ENCODE data around the gene TMEM59L. TPM values are rescaled to one million over a fixed set of nuclear protein-coding genes. Genes with fewer than 3 reads are reported as not detected.
A peak's percentile ranks its signal among the peaks of the same experiment; 100 is the strongest.
"Not testable (repeated sequence)": the region's sequence is repeated elsewhere in the genome, so short reads cannot be mapped to it uniquely, and the experiment has no call there.

Gene TMEM59L
- total RNA-seq, 2 experiments from 2014 or later, result not detected

- Mint-ChIP-seq H3K4me3 (peak overlapping the region; percentile 64), H3K9me3 (ENCODE audit: insufficient read depth) (no peaks in the 10 kb centered on the region), H3K27ac (no peak overlapping the region), H3K36me3 (ENCODE audit: low read depth) (peaks cover 15% of the 10 kb centered on the region), H3K27me3 (ENCODE audit: low read depth) (peaks cover 2% of the 10 kb centered on the region), H3K4me1 (ENCODE audit: low read depth) (peaks cover 24% of the 10 kb centered on the region)
- CTCF ChIA-PET, result interaction anchor here (1.1 to 2.6 kb wide), 6 partner anchors 10 to 252 kb away, joined by 3 to 23 read pairs (median 8); partner anchors contain the start of genes ELL and UBA52
- ATAC-seq (peak; percentile 10), DNase-seq (no peak)
- POLR2A ChIA-PET, result interaction anchor here (1.0 kb wide), 1 partner anchor 41 kb away, joined by 3 read pairs; no protein-coding TSS in a partner anchor
Observed at GRCh38 chr19:18594824-18595373, 17.8 kb upstream of the TMEM59L start.

GRCh38 chr19:18595475-18595874 lies 17.2 kb upstream of the TMEM59L start:
- ChIA-PET CTCF (interaction anchor here (1.3 to 2.1 kb wide), 2 partner anchors 10 to 252 kb away, joined by 5 to 8 read pairs; no protein-coding TSS in a partner anchor), POLR2A (interaction anchor here (1.0 kb wide), 1 partner anchor 40 kb away, joined by 3 read pairs; no protein-coding TSS in a partner anchor)
- Mint-ChIP-seq H3K4me3 (no peak overlapping the region), H3K27ac (no peak overlapping the region), H3K36me3 (ENCODE audit: low read depth) (peaks cover 12% of the 10 kb centered on the region), H3K4me1 (ENCODE audit: low read depth) (peaks cover 21% of the 10 kb centered on the region), H3K9me3 (ENCODE audit: insufficient read depth) (no peaks in the 10 kb centered on the region), H3K27me3 (ENCODE audit: low read depth) (peaks cover 2% of the 10 kb centered on the region)
- ATAC-seq, result no peak
- no peak for DNase-seq

GRCh38 chr19:18596752-18597157 lies 15.9 kb upstream of the TMEM59L start:
- peak; percentile 15 for ATAC-seq
- ChIA-PET POLR2A (no interaction called here), CTCF (interaction anchor here (0.8 kb wide), 1 partner anchor 127 kb away, joined by 3 read pairs; no protein-coding TSS in a partner anchor)
- H3K9me3 Mint-ChIP-seq (ENCODE audit: insufficient read depth), result no peaks in the 10 kb centered on the region
- H3K27ac Mint-ChIP-seq, result no peak overlapping the region
- peaks cover 18% of the 10 kb centered on the region for H3K4me1 Mint-ChIP-seq (ENCODE audit: low read depth)
- no peak for DNase-seq
- no peak overlapping the region for H3K4me3 Mint-ChIP-seq
- H3K27me3 Mint-ChIP-seq (ENCODE audit: low read depth), result peaks cover 5% of the 10 kb centered on the region
- peaks cover 5% of the 10 kb centered on the region for H3K36me3 Mint-ChIP-seq (ENCODE audit: low read depth)

GRCh38 chr19:18597809-18598660 lies 14.6 kb upstream of the TMEM59L start:
- peaks cover 15% of the 10 kb centered on the region for H3K27me3 Mint-ChIP-seq (ENCODE audit: low read depth)
- CTCF ChIA-PET, result interaction anchor here (1.3 kb wide), 1 partner anchor 75 kb away, joined by 3 read pairs; no protein-coding TSS in a partner anchor
- POLR2A ChIA-PET, result no interaction called here
- H3K4me3 Mint-ChIP-seq, result no peak overlapping the region
- H3K27ac Mint-ChIP-seq, result no peak overlapping the region
- H3K36me3 Mint-ChIP-seq (ENCODE audit: low read depth), result no peaks in the 10 kb centered on the region
- H3K4me1 Mint-ChIP-seq (ENCODE audit: low read depth), result peaks cover 18% of the 10 kb centered on the region
- ATAC-seq, result no peak
- no peaks in the 10 kb centered on the region for H3K9me3 Mint-ChIP-seq (ENCODE audit: insufficient read depth)
- no peak for DNase-seq

GRCh38 chr19:18599485-18599884 lies 13.2 kb upstream of the TMEM59L start:
- no peak for DNase-seq
- Mint-ChIP-seq H3K9me3 (ENCODE audit: insufficient read depth) (no peaks in the 10 kb centered on the region), H3K27me3 (ENCODE audit: low read depth) (peaks cover 22% of the 10 kb centered on the region), H3K4me1 (ENCODE audit: low read depth) (peaks cover 17% of the 10 kb centered on the region), H3K27ac (no peak overlapping the region), H3K36me3 (ENCODE audit: low read depth) (no peaks in the 10 kb centered on the region), H3K4me3 (no peak overlapping the region)
- POLR2A ChIA-PET, result interaction anchor here (0.7 kb wide), 1 partner anchor 879 kb away, joined by 4 read pairs; no protein-coding TSS in a partner anchor
- ATAC-seq, result no peak
- CTCF ChIA-PET, result interaction anchor here (1.3 kb wide), 1 partner anchor 11 kb away, joined by 5 read pairs; the partner anchor contains the start of gene REX1BD

GRCh38 chr19:18600692-18601397 lies 11.8 kb upstream of the TMEM59L start:
- H3K4me3 Mint-ChIP-seq; DNase-seq; H3K9me3 Mint-ChIP-seq (ENCODE audit: insufficient read depth); H3K27ac Mint-ChIP-seq; ATAC-seq; H3K36me3 Mint-ChIP-seq (ENCODE audit: low read depth); POLR2A ChIA-PET: not testable (repeated sequence)
- Mint-ChIP-seq H3K4me1 (ENCODE audit: low read depth) (peaks cover 14% of the 10 kb centered on the region), H3K27me3 (ENCODE audit: low read depth) (peaks cover 32% of the 10 kb centered on the region)
- CTCF ChIA-PET, result interaction anchor here (0.6 kb wide), 1 partner anchor 247 kb away, joined by 3 read pairs; no protein-coding TSS in a partner anchor

GRCh38 chr19:18601875-18602274 lies 10.8 kb upstream of the TMEM59L start:
- CTCF ChIA-PET, result no interaction called here
- DNase-seq (no peak), ATAC-seq (no peak)
- POLR2A ChIA-PET, result no interaction called here
- H3K27me3 Mint-ChIP-seq (ENCODE audit: low read depth), result peaks cover 33% of the 10 kb centered on the region
- no peak overlapping the region for H3K27ac Mint-ChIP-seq
- H3K36me3 Mint-ChIP-seq (ENCODE audit: low read depth), result no peaks in the 10 kb centered on the region
- H3K4me1 Mint-ChIP-seq (ENCODE audit: low read depth), result peaks cover 7% of the 10 kb centered on the region
- no peaks in the 10 kb centered on the region for H3K9me3 Mint-ChIP-seq (ENCODE audit: insufficient read depth)
- H3K4me3 Mint-ChIP-seq, result no peak overlapping the region

- DNase-seq, result peak; percentile 34
- Mint-ChIP-seq H3K27me3 (ENCODE audit: low read depth) (peaks cover 47% of the 10 kb centered on the region), H3K4me1 (ENCODE audit: low read depth) (peaks cover 7% of the 10 kb centered on the region), H3K4me3 (no peak overlapping the region), H3K27ac (no peak overlapping the region), H3K36me3 (ENCODE audit: low read depth) (no peaks in the 10 kb centered on the region), H3K9me3 (ENCODE audit: insufficient read depth) (no peaks in the 10 kb centered on the region)
- POLR2A ChIA-PET, result no interaction called here
- ATAC-seq, result peak; percentile 46
- CTCF ChIA-PET, result interaction anchor here (0.8 kb wide), 1 partner anchor 12 kb away, joined by 3 read pairs; no protein-coding TSS in a partner anchor
Observed at GRCh38 chr19:18603255-18603957, 9.3 kb upstream of the TMEM59L start.

GRCh38 chr19:18603958-18604819 lies 8.5 kb upstream of the TMEM59L start:
- Mint-ChIP-seq H3K27me3 (ENCODE audit: low read depth) (peaks cover 55% of the 10 kb centered on the region), H3K36me3 (ENCODE audit: low read depth) (no peaks in the 10 kb centered on the region), H3K4me3 (no peak overlapping the region), H3K4me1 (ENCODE audit: low read depth) (peaks cover 7% of the 10 kb centered on the region), H3K9me3 (ENCODE audit: insufficient read depth) (no peaks in the 10 kb centered on the region), H3K27ac (no peak overlapping the region)
- ATAC-seq, result no peak
- DNase-seq, result no peak
- ChIA-PET CTCF (no interaction called here), POLR2A (interaction anchor here (0.5 to 0.6 kb wide), 2 partner anchors 381 to 463 kb away, joined by 3 read pairs; no protein-coding TSS in a partner anchor)

- ATAC-seq (no peak), DNase-seq (no peak)
- no peak overlapping the region for H3K4me3 Mint-ChIP-seq
- H3K36me3 Mint-ChIP-seq (ENCODE audit: low read depth), result no peaks in the 10 kb centered on the region
- POLR2A ChIA-PET, result interaction anchor here (0.5 to 0.6 kb wide), 2 partner anchors 382 to 463 kb away, joined by 3 read pairs; no protein-coding TSS in a partner anchor
- CTCF ChIA-PET, result no interaction called here
- H3K9me3 Mint-ChIP-seq (ENCODE audit: insufficient read depth), result no peaks in the 10 kb centered on the region
- peaks cover 61% of the 10 kb centered on the region for H3K27me3 Mint-ChIP-seq (ENCODE audit: low read depth)
- peaks cover 7% of the 10 kb centered on the region for H3K4me1 Mint-ChIP-seq (ENCODE audit: low read depth)
- no peak overlapping the region for H3K27ac Mint-ChIP-seq
Observed at GRCh38 chr19:18604820-18605159, 7.9 kb upstream of the TMEM59L start.

All from activated CD8-positive, alpha-beta T cell treated with anti-CD3 and anti-CD28 coated beads, Interleukin-2, amount 10 ng/mL, durations not matched to agents 7 days and 5 days (primary cell).